HG02642 (cell line): Measurements from ENCODE around the gene TBKBP1.
"Not testable (repeated sequence)": the region's sequence is repeated elsewhere in the genome, so short reads cannot be mapped to it uniquely, and the experiment has no call there.

Experiments
- ATAC-seq: cut with Tn5 transposase; IDR thresholded peaks from one replicate; pipeline ENCODE4 v1.9.1; 2021; ENCODE audit warnings: mild to moderate bottlenecking; ENCODE audit not compliant: unreplicated experiment, poor library complexity

The TBKBP1 gene

DNA sequence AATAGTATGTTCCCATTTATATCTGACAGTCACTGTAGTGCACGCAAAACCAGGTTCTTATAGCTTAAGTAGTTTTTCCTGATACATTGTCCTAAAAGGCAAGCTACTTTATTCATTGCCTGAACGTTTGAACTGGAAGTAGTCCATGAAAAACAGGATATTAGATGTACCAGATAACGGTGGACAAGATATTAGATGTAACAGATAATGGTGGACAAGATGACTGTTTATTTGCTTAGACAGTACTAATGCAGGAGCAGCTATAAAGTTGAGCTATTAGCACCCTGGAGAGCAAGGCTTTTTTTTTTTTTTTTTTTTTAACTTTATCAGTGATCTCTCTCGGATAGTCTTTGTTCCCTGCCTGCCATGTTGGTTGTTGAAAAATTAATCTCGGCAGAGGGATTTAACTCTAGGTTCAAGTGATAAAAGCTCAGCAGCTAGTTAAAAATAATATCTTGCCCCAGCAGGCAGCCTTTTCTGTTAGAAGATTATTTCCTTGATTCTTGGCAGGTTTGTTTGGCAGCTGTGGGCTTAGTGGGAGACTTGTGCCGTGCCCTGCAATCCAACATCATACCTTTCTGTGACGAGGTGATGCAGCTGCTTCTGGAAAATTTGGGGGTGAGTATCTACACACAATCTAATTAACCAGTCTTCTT, 17.3 kb upstream of the TBKBP1 start:
- no peak for ATAC-seq

- no peak for ATAC-seq
Measured at GRCh38 chr17:47678196-47678595, 15.8 kb upstream of the TBKBP1 start.

GRCh38 chr17:47682138-47682537, 11.8 kb upstream of the TBKBP1 start:
- ATAC-seq: no peak

DNA sequence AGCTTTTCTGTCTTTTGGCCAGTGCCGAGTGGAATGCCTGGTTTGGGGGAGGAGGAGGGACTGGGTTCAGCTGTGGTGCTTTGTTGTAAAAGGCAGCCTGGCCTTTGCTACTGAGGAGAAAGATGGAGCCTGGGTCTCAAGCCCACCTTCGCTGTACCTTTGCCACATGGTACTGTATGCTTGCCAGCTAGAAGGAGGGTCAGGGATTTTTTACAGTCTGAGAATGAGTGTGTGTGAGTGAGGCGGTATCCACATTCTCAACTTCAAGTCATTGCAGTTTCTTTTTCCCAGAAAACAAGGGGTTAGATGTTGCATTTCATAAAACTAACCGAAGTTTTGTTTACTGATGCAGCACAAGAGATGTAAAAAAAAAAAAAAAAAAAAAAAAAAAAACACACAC, 11.2 kb upstream of the TBKBP1 start:
- ATAC-seq: not testable (repeated sequence)

GRCh38 chr17:47684025-47684424, 9.9 kb upstream of the TBKBP1 start:
- ATAC-seq: no peak

DNA sequence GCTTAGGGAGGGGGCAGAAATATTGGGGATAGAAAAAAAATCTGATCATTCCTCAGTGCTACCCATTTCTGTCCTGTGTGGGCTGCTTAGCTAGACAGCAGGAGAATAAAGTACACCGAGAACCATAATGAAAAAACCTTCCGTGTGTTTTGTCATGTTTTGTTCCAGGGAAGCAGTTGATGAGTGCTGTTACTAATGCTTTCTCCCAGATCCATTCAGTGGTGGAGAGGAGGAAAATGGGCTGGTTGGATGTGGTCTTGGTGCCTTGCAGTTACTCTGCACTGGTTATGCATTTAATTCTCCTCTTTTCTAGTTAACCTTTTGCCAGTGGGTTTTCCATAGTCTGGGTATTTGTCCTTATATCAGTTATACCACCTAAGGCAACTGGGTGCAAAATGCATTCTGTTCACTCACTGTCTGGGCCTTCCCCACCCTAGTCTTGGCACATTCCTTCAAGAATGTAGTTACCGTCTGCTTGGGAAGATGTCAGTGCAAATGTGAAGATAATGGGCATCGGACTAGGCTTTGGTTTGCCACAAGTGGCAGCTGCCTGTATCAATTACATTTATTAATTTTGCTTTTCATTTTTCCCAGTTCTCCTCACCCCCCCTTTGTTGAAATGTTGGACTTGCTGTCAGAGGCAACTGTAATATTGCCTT, 9.3 kb upstream of the TBKBP1 start:
- no peak for ATAC-seq

GRCh38 chr17:47685556-47686275, 8.2 kb upstream of the TBKBP1 start:
- no peak for ATAC-seq

GRCh38 chr17:47686276-47686635, 7.7 kb upstream of the TBKBP1 start:
- ATAC-seq: no peak

- ATAC-seq: no peak
Measured at GRCh38 chr17:47686664-47687327, 7.2 kb upstream of the TBKBP1 start.

GRCh38 chr17:47687328-47687690, 6.7 kb upstream of the TBKBP1 start:
- no peak for ATAC-seq

GRCh38 chr17:47687748-47688147, 6.2 kb upstream of the TBKBP1 start:
- ATAC-seq: no peak

DNA sequence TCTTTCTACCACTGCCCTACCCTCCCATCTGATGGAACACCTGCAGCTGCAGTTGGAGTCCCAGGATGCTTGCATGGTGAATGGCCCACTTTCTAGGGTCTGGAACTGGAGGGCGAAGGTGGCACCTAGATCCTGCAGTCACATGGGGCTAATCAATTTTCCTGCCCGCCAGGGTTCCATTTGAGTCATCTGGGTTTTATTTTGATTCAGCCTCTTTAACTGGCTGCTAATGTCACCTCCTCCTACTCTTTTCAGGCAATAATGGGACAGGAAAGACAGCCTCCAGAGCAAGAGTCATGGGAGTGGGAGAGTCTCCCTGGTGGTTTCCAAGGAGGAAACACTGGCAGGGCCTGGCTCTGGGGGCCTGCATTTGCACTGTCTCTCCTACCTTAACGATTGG, 3.8 kb upstream of the TBKBP1 start:
- no peak for ATAC-seq

DNA sequence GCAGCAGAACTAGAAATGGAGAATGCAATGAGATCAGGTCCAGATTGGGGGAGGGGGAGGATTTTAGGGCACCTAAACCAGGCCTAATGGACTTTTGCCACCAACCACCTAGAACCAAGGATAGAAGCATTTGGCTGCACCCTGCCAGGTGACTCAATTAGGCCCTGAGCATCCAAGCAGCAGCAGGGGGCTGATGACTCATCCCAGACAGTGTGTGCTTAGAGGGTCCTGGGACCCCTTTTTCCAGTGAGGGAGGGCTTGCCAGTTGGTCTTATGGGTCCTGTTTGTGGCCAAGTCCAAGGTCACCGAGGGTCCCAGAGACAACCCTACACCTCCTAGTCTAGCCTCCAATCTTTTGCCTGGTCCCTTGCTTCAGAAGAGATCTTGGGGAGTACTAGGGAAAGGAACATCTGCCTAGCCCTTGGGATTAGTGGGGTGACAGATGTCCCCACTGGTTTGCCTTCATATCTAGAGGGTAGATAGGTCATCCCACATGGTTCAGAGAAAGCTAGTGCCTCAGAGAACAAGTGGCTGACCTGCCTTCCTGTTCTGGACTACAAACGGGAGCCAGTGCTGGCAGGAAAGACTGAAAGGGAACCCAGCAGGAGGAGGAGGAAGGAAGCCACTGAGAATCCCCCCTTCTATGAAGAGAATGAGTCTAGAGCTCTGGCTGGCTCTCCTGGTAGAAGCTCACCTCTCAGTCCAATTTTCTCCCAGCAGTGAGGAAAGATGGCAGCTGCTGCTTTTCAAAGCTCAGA, 1.6 kb upstream of the TBKBP1 start:
- ATAC-seq: no peak

DNA sequence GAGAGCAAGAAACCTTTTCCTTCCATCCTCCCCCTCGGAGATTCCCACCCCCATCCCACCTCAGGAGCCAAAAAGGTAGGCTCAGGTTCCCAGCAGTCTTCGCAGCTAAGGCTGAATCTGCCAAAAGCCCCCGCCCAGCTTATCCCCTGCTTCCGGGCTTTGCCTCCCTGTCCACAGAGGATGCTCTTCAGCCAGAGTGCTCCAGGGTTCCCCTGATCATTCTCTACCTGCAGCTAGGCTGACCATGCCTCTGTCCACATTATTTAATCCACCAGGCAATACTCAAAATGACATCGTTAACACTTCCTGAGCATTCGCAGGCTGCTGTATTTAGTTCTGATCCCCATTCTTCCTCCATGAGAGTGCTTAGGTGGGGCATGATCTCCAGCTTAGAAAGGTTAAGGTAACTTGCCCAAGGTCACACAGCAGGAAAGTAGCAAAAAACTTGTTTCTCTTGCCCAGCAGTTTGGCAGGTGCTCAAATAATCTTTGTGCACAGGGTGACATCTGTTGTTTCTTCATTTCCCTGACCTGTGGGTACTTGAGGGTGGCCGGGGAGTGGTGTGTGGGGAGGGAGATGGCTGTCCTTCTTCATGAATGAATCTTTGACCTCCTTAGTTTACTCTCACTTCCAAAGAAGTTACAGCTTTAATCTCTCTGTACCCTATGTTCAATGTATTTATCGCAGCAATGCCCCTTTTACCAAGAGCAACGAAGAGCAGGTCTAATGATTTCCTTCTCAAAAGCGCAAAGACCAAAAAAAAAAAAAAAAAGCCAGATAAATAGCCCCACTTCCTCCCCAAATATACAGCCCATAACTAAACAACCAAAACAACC, 848 bp upstream of the TBKBP1 start:
- ATAC-seq: no peak

DNA sequence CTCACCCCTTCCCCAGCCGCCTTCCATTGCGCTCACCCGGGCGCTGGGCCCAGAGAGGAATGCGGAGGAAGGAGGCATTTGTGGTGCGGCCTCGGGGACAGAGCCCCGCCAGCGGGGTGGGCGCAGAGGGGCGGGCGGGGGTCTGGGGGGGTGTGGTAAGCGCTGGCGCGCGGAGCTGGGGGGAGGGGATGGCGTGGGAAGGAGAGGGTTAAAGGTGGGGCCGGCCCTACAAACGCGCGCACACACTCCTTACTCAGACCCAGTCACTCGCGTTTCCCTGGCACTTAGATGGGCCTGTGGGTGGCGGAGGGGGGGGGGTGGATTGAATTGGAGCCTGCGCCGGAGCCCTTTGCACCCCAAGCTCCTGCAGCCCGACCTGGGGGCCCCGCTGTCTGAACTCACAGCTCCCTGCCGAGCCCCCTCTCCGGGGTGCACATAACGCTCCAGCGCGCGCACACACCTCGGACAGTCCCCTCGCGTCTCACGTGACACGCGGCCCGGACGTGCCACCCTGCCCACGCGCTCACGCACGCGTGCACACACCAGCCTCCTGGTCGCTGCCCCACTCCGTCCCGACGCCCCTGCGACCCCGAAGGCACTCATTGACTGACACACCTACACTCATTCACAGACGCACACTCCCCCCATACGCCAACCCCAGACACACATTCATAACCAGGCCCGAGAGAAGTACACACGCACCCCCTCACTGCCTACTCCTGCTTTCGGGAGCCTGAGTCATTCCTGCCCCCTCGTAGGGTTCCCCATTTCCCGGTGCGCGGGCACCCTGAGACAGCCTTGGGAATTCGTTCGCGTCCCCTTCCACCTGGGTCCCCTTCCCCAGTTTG, 844 bp downstream of the TBKBP1 start:
- ATAC-seq: no peak

GRCh38 chr17:47695429-47696376, 1.7 kb downstream of the TBKBP1 start:
- ATAC-seq: no peak

- no peak for ATAC-seq
Measured at GRCh38 chr17:47696717-47697642, 3.0 kb downstream of the TBKBP1 start.
